Activated T-cell treated with anti-CD3 and anti-CD28 coated beads, Interleukin-2, amount 50 U/mL, for 24 hours (primary cell): ENCODE results near the gene RCHY1.
"Not testable (repeated sequence)": the region's sequence is repeated elsewhere in the genome, so short reads cannot be mapped to it uniquely, and the experiment has no call there.

Experiments
- DNase-seq: peaks from one replicate; pipeline ENCODE4 v3.0.0-alpha.2; 2020
- H3K27ac Mint-ChIP-seq: 2 replicates; pipeline ENCODE4 v1.8.0; 2020; ENCODE audit warnings: mild to moderate bottlenecking, mixed read lengths
- H3K27me3 Mint-ChIP-seq: 2 replicates; pipeline ENCODE4 v1.8.0; 2020; ENCODE audit warnings: mixed read lengths
- H3K36me3 Mint-ChIP-seq: 2 replicates; pipeline ENCODE4 v1.8.0; 2020; ENCODE audit warnings: low read depth, mixed read lengths
- H3K4me1 Mint-ChIP-seq: 2 replicates; pipeline ENCODE4 v1.8.0; 2020; ENCODE audit warnings: low read depth, mixed read lengths
- H3K4me3 Mint-ChIP-seq: 2 replicates; pipeline ENCODE4 v1.8.0; 2020; ENCODE audit warnings: mild to moderate bottlenecking, moderate library complexity, mixed read lengths
- H3K9me3 Mint-ChIP-seq: 2 replicates; pipeline ENCODE4 v1.8.0; 2020; ENCODE audit warnings: mixed read lengths

The RCHY1 gene

DNA sequence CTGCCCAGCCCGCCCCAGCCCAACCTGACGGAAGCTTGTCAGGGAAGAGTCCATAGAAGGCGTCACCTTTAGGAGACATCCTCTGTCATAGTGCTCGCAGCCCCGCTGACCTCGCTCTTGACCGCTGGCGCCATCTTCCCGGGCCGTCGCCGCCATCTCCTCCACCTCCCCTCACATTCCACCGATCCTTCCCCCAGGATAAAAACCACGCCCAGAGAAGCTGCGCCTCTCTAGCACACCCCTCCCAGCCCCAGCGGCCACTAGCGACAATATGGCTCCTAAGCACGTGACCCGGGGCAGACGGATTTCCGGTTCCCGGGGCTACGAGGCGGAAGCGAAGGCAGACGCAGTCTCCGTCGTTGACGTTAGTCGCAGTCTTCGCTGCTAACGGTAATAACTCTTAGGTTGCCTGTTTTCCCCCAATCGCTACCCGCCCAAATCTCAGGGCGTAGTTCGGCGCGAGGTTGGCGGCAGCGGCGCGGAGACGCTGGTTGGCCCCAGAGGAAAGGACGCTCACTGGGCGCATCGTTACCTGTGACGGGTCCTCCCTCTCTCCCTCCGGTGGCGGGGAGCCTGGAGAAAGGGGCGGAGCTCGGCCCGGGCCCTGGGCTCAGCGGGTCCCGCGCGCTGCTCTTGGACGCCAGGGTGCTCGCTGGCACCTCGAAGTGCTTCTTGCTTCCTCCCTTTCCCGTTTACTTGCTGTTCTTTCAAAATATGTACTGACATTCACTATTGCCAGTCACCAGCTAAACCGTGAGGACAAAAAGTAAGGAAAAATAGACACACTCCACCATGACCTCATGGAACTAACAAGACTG is at the start of gene RCHY1, which contains the start of gene THAP6:
Gene RCHY1 (minus strand): TSS at position 273 of the 818 bp plus-strand sequence. CDS start 117 bp downstream, at position 156.
Gene THAP6 (plus strand): TSS at position 343 of the 818 bp plus-strand sequence. CDS start 980 bp downstream, outside the sequence.
- peaks cover 71% of the 10 kb centered on the region for H3K36me3 Mint-ChIP-seq
- peaks cover 59% of the 10 kb centered on the region for H3K4me1 Mint-ChIP-seq
- H3K27ac Mint-ChIP-seq: peak within 1 kb of the TSS; percentile 98
- no peak within 1 kb of the TSS for H3K4me3 Mint-ChIP-seq
- H3K27me3 Mint-ChIP-seq: no peaks in the 10 kb centered on the region
- no peaks in the 10 kb centered on the region for H3K9me3 Mint-ChIP-seq
- peak; percentile 94 for DNase-seq

GRCh38 chr4:75561789-75562188 is 47.6 kb upstream of the RCHY1 start:
- Mint-ChIP-seq H3K9me3 (no peaks in the 10 kb centered on the region), H3K36me3 (no peaks in the 10 kb centered on the region), H3K4me1 (no peaks in the 10 kb centered on the region), H3K27me3 (peaks cover 14% of the 10 kb centered on the region), H3K4me3 (no peak overlapping the region), H3K27ac (no peak overlapping the region)
- DNase-seq: no peak

GRCh38 chr4:75557696-75558095 is 43.5 kb upstream of the RCHY1 start:
- Mint-ChIP-seq H3K36me3 (no peaks in the 10 kb centered on the region), H3K4me3 (no peak overlapping the region), H3K27ac (no peak overlapping the region), H3K9me3 (no peaks in the 10 kb centered on the region), H3K27me3 (peaks cover 22% of the 10 kb centered on the region), H3K4me1 (peaks cover 12% of the 10 kb centered on the region)
- no peak for DNase-seq

DNA sequence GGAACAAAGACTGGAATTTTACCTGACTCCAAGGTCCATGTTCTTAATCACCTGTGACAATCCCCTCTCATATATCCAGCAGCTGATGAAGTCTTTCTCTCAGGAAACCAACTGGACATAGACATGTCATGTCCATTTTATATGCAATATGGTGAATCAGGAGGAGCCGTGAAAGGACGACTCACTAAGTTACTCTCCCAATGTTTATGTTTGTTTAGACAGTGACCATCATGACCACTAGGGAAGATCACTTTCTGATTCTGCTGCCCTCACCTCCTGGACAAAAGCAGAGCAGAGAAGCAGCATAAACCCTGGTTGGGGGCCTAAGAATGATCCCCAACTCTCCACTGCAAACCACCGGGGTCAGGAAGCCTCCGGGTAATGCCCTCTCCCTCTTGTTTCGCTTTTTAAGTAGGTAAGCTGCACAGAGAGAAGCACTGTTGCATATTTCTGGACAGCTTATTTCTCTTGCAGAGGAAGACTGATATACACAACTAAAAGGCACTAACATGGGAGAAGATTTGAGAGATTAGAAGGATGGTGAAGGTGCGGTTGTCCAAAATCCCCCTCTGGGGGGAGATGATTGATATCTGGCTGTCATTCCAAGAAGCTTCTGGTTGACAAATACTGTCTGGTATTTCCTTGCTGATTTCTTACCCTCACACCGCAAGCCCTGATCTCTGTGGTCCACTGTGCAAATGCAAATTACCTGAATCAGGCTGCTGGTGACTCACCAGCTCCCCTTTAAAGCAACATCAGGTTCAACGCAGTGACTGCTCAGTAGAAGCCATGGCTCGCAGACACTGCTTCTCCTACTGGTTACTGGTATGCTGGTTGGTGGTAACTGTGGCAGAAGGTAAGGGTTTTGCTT is 41.3 kb upstream of the RCHY1 start, which contains the start of gene ODAPH:
Gene ODAPH (plus strand): TSS at position 773 of the 871 bp plus-strand sequence. CDS start 17 bp downstream, at position 790.
- Mint-ChIP-seq H3K4me3 (no peak within 1 kb of the TSS), H3K4me1 (peaks cover 12% of the 10 kb centered on the region), H3K9me3 (no peaks in the 10 kb centered on the region), H3K27ac (peak within 1 kb of the TSS; percentile 35), H3K27me3 (peaks cover 18% of the 10 kb centered on the region), H3K36me3 (no peaks in the 10 kb centered on the region)
- no peak for DNase-seq

DNA sequence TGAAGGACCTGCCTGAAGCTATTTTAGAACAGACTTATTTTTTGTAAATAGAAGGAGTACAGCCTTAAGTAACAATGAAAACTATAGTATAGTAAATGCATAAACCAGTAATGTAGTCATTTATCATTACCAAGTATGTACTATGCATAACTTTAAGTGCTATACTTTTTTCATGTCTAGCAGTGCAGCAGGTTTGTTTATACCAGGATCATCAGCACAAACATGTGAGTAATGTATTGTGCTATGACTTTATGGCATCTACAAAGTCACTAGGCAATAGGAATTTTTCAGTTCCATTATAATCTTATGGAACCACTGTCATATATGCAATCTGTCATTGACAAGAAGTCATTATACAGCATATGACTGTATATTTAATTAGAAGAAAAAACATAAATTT is 38.2 kb upstream of the RCHY1 start:
- Mint-ChIP-seq H3K27me3 (peaks cover 11% of the 10 kb centered on the region), H3K36me3 (no peaks in the 10 kb centered on the region), H3K9me3 (no peaks in the 10 kb centered on the region), H3K4me3 (no peak overlapping the region), H3K27ac (no peak overlapping the region), H3K4me1 (peaks cover 12% of the 10 kb centered on the region)
- DNase-seq: no peak

GRCh38 chr4:75549019-75549418 is 34.8 kb upstream of the RCHY1 start:
- Mint-ChIP-seq H3K27ac (no peak overlapping the region), H3K36me3 (peaks cover 9% of the 10 kb centered on the region), H3K9me3 (no peaks in the 10 kb centered on the region), H3K4me1 (no peaks in the 10 kb centered on the region), H3K27me3 (no peaks in the 10 kb centered on the region), H3K4me3 (no peak overlapping the region)
- DNase-seq: no peak

DNA sequence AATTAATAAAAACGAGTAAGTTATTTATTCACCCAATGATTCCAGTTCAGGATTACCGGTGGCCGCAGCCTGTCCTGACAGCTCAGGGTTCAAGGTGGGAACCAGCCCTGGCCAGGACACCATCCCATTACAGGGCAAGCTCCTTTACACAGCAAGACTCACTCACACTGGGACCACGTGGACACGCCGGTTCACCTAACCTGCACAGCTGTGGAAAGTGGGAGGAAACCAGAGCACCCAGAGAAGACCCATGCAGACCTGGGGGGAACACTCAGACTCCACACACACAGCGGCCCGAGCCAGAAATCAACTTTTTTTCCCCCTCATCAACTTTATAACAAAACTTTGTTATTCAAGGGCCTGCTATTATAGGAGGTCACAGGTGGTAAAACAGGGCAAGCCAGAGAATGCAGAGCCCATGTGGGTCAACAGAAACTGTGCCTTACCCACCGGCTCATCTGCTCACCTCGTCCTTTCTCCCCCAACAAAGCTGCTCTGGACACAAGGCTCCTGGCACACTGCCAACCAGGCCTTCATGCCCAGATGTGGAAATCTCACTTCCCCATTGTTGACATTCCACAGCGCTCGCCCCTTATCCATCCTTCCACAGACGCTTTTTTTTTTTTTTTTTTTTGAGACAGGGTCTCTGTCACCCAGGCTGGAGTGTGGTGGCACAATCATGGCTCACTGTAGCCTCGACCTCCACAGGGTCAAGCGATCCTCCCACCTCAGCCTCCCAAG is 33.6 kb upstream of the RCHY1 start:
- peaks cover 2% of the 10 kb centered on the region for H3K4me1 Mint-ChIP-seq

DNA sequence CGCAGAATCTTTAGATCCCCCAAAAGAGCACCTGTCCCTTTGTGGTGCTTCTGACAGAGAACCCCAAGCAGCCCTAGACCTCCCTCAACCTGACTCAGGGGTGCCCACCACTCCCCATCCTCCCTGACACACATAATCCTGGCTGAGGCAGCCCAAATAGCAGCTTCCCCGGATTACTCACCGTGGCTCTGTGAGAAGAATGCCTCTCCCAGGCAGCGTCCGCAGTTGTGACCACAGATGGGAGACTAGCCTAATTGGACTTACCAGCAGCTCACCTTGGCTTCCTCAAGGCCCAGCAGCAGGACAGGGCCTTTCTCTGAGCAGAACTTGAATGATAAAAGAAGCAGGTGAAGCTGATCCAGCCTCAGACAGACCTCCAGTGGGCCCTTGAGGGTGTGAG is 31.3 kb upstream of the RCHY1 start:
- Mint-ChIP-seq H3K9me3 (no peaks in the 10 kb centered on the region), H3K36me3 (peaks cover 28% of the 10 kb centered on the region), H3K27me3 (no peaks in the 10 kb centered on the region), H3K27ac (peak overlapping the region; percentile 24), H3K4me1 (peaks cover 5% of the 10 kb centered on the region), H3K4me3 (no peak overlapping the region)
- no peak for DNase-seq

More for the DNA sequence above, 33.6 kb upstream of the RCHY1 start:
- no peak overlapping the region for H3K4me3 Mint-ChIP-seq
- DNase-seq: no peak
- peaks cover 14% of the 10 kb centered on the region for H3K36me3 Mint-ChIP-seq
- no peaks in the 10 kb centered on the region for H3K27me3 Mint-ChIP-seq
- no peaks in the 10 kb centered on the region for H3K9me3 Mint-ChIP-seq
- H3K27ac Mint-ChIP-seq: no peak overlapping the region

DNA sequence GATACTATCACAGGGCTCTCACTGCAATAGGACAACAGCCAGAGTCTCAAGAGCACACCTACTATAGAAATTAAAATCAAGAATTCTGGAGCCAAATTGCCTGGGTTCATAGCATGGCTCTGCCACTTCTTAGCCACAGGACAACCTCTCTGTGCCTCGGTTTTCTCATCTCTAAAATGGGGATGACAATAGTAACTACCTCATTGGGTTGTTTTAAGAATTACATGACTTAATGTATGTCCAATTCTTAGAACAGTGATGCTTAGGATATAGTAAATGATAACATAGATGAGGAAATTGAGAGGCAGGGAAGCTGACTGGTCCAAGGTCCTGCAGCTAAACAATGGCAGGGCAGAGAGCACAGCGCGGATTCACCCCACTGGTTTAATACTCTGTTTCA is 30.7 kb upstream of the RCHY1 start:
- H3K27me3 Mint-ChIP-seq: no peaks in the 10 kb centered on the region
- H3K4me3 Mint-ChIP-seq: no peak overlapping the region
- H3K9me3 Mint-ChIP-seq: no peaks in the 10 kb centered on the region
- no peak for DNase-seq
- no peak overlapping the region for H3K27ac Mint-ChIP-seq
- peaks cover 35% of the 10 kb centered on the region for H3K36me3 Mint-ChIP-seq
- peaks cover 5% of the 10 kb centered on the region for H3K4me1 Mint-ChIP-seq

DNA sequence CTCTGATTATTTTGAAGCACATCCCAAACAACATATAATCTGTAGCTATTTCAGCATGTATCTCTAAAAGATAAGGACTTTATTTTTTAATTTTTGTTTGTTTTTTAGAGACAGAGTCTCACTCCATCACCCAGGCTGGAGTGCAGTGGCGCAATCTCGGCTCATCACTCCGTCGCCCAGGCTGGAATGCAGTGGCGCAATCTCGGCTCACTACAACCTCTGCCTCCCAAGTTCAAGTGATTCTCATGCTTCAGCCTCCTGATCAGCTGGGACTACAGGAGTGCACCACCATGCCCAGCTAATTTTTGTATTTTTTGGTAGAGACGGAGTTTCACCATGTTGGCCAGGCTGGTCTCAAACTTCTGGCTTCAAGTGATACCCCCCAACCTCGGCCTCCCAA is 30.0 kb upstream of the RCHY1 start:
- H3K27ac Mint-ChIP-seq, DNase-seq, H3K27me3 Mint-ChIP-seq, H3K9me3 Mint-ChIP-seq, H3K4me3 Mint-ChIP-seq, H3K4me1 Mint-ChIP-seq: not testable (repeated sequence)
- peaks cover 39% of the 10 kb centered on the region for H3K36me3 Mint-ChIP-seq

- H3K27me3 Mint-ChIP-seq: no peaks in the 10 kb centered on the region
- peaks cover 5% of the 10 kb centered on the region for H3K4me1 Mint-ChIP-seq
- H3K27ac Mint-ChIP-seq: no peak overlapping the region
- no peak for DNase-seq
- no peaks in the 10 kb centered on the region for H3K9me3 Mint-ChIP-seq
- no peak overlapping the region for H3K4me3 Mint-ChIP-seq
- H3K36me3 Mint-ChIP-seq: peaks cover 44% of the 10 kb centered on the region
Observed at GRCh38 chr4:75542824-75543223, 28.6 kb upstream of the RCHY1 start.

DNA sequence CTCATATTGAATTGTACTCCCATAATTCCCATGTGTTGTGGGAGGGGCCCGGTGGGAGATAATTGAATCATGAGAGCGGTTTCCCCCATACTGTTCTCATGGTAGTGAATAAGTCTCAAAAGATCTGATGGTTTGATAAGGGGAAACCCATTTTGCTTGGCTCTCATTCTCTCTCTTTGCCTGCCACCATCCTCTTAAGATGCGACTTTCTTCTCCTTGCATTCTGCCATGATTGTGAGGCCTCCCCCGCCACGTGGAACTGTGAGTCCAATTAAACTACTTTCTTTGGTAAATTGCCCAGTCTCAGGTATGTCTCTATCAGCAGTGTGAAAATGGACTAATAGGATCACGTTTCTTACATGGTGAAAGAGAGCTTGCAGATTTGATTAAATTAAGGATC is 23.1 kb upstream of the RCHY1 start:
- not testable (repeated sequence) for H3K27ac Mint-ChIP-seq, H3K4me1 Mint-ChIP-seq, H3K27me3 Mint-ChIP-seq, H3K9me3 Mint-ChIP-seq, DNase-seq, H3K4me3 Mint-ChIP-seq
- H3K36me3 Mint-ChIP-seq: peaks cover 53% of the 10 kb centered on the region

DNA sequence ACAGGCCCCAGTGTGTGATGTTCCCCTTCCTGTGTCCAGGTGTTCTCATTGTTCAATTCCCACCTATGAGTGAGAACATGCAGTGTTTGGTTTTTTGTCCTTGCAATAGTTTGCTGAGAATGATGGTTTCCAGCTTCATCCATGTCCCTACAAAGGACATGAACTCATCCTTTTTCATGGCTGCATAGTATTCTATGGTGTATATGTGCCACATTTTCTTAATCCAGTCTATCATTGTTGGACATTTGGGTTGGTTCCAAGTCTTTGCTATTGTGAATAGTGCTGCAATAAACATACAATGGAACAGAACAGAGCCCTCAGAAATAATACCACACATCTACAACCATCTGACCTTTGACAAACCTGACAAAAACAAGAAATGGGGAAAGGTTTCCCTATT is 19.7 kb upstream of the RCHY1 start:
- peaks cover 63% of the 10 kb centered on the region for H3K36me3 Mint-ChIP-seq
- not testable (repeated sequence) for H3K27me3 Mint-ChIP-seq, H3K27ac Mint-ChIP-seq, DNase-seq, H3K4me3 Mint-ChIP-seq, H3K4me1 Mint-ChIP-seq
- H3K9me3 Mint-ChIP-seq: peaks cover 15% of the 10 kb centered on the region

GRCh38 chr4:75533339-75533887 is 19.2 kb upstream of the RCHY1 start:
- not testable (repeated sequence) for H3K4me3 Mint-ChIP-seq, H3K27ac Mint-ChIP-seq

More at GRCh38 chr4:75533339-75533887, 19.2 kb upstream of the RCHY1 start:
- H3K27me3 Mint-ChIP-seq, H3K4me1 Mint-ChIP-seq, DNase-seq: not testable (repeated sequence)
- Mint-ChIP-seq H3K36me3 (peaks cover 63% of the 10 kb centered on the region), H3K9me3 (peaks cover 15% of the 10 kb centered on the region)
